ENCODE results near the gene HDGFL2. TPM values are rescaled to one million over a fixed set of nuclear protein-coding genes. Genes with fewer than 3 reads are reported as not detected.

Gene HDGFL2
- total and polyA plus RNA-seq, 4 donors, result 3.4 to 15.7 (median 14.1) TPM

DNA sequence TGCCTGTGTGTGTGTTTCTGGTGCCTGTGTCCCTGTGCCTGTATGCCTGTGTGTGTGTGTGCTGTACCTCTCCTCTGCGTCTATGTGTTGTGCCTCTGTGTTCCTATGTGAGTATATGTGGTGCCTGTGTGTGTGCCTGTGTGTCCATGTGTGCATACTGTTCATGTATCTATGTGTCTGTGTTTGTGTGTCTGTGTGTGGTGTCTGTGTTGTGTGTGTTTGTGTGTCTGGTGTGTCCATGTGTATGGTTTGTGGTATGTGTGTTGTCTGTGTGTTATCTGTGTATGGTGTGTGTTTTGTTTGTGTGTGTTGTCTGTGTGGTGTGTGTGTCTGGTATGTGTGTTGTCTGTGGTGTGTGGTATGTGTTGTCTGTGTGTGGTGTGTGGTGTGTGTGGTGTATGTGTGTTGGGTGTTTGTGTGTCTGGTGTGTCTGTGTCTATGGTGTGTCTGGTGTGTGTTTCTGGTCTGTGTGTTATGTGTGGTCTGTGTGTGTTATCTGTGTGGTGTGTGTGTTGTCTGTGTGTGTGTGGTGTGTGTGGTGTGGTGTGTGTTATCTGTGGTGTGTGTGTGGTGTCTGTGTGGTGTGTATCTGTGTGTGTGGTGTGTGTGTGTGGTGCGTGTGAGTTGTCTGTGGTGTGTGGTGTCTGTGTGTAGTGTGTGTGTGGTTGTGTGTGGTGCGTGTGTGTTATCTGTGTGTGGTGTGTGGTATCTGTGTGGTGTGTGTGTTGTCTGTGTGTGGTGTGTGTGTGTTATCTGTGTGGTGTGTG lies 20.4 kb downstream of the HDGFL2 start:
- TF ChIP-seq YY1 (IDR thresholded peaks at IDR 0.05) (no peak), FOXA2 (IDR thresholded peaks at IDR 0.05) (no peak), HNF4A (conservative IDR thresholded peaks at IDR 0.05) (no peak), GABPA (IDR thresholded peaks at IDR 0.05 in 1 of 2, conservative IDR thresholded peaks at IDR 0.05 in 1 of 2) (no peak), JUND (IDR thresholded peaks at IDR 0.05) (no peak), SP1 (IDR thresholded peaks at IDR 0.05) (no peak), TAF1 (conservative IDR thresholded peaks at IDR 0.05) (no peak), FOXA1 (IDR thresholded peaks at IDR 0.05) (no peak), ZBTB33 (IDR thresholded peaks at IDR 0.05) (no peak), EGR1 (IDR thresholded peaks at IDR 0.05; ENCODE audit: low read depth in 2 of 2) (no peak), RAD21 (IDR thresholded peaks at IDR 0.05) (no peak), HNF4G (IDR thresholded peaks at IDR 0.05) (no peak), NR2F2 (IDR thresholded peaks at IDR 0.05) (no peak), RXRA (IDR thresholded peaks at IDR 0.05) (no peak)
- TF ChIP-seq, protein P1, sequence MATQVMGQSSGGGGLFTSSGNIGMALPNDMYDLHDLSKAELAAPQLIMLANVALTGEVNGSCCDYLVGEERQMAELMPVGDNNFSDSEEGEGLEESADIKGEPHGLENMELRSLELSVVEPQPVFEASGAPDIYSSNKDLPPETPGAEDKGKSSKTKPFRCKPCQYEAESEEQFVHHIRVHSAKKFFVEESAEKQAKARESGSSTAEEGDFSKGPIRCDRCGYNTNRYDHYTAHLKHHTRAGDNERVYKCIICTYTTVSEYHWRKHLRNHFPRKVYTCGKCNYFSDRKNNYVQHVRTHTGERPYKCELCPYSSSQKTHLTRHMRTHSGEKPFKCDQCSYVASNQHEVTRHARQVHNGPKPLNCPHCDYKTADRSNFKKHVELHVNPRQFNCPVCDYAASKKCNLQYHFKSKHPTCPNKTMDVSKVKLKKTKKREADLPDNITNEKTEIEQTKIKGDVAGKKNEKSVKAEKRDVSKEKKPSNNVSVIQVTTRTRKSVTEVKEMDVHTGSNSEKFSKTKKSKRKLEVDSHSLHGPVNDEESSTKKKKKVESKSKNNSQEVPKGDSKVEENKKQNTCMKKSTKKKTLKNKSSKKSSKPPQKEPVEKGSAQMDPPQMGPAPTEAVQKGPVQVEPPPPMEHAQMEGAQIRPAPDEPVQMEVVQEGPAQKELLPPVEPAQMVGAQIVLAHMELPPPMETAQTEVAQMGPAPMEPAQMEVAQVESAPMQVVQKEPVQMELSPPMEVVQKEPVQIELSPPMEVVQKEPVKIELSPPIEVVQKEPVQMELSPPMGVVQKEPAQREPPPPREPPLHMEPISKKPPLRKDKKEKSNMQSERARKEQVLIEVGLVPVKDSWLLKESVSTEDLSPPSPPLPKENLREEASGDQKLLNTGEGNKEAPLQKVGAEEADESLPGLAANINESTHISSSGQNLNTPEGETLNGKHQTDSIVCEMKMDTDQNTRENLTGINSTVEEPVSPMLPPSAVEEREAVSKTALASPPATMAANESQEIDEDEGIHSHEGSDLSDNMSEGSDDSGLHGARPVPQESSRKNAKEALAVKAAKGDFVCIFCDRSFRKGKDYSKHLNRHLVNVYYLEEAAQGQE (IDR thresholded peaks at IDR 0.05), result no peak
- TF ChIP-seq, protein P2, sequence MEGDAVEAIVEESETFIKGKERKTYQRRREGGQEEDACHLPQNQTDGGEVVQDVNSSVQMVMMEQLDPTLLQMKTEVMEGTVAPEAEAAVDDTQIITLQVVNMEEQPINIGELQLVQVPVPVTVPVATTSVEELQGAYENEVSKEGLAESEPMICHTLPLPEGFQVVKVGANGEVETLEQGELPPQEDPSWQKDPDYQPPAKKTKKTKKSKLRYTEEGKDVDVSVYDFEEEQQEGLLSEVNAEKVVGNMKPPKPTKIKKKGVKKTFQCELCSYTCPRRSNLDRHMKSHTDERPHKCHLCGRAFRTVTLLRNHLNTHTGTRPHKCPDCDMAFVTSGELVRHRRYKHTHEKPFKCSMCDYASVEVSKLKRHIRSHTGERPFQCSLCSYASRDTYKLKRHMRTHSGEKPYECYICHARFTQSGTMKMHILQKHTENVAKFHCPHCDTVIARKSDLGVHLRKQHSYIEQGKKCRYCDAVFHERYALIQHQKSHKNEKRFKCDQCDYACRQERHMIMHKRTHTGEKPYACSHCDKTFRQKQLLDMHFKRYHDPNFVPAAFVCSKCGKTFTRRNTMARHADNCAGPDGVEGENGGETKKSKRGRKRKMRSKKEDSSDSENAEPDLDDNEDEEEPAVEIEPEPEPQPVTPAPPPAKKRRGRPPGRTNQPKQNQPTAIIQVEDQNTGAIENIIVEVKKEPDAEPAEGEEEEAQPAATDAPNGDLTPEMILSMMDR (IDR thresholded peaks at IDR 0.05; ENCODE audit: low read depth, low read length, missing input control), result no peak
- TF ChIP-seq, protein P3, sequence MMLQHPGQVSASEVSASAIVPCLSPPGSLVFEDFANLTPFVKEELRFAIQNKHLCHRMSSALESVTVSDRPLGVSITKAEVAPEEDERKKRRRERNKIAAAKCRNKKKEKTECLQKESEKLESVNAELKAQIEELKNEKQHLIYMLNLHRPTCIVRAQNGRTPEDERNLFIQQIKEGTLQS (IDR thresholded peaks at IDR 0.05), result no peak
- TF ChIP-seq, protein P4, sequence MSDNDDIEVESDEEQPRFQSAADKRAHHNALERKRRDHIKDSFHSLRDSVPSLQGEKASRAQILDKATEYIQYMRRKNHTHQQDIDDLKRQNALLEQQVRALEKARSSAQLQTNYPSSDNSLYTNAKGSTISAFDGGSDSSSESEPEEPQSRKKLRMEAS (IDR thresholded peaks at IDR 0.05), result no peak
- H3K27me3 ChIP-seq (ENCODE audit: control insufficient read depth in 4 of 4, insufficient read depth in 4 of 4, low read length in 3 of 4), result no peaks in the 10 kb centered on the region
- no peaks in the 10 kb centered on the region for H3K9me3 ChIP-seq (ENCODE audit: control insufficient read depth in 4 of 4, low read length in 3 of 4)
- H3K36me3 ChIP-seq (ENCODE audit: control insufficient read depth in 4 of 4, insufficient read depth in 3 of 4, low read depth in 1 of 4, low read length in 3 of 4), result peaks cover 3 to 44% (median 9%) of the 10 kb centered on the region in 4 donors
- no peak overlapping the region for H3K9ac ChIP-seq (ENCODE audit: low read depth in 1 of 2, low read length in 2 of 2)
- no peak overlapping the region for H3K27ac ChIP-seq (ENCODE audit: low read depth in 1 of 2, low read length in 2 of 2)
- no peak overlapping the region for H3K4me3 ChIP-seq (ENCODE audit: low read depth in 1 of 3, low read length in 3 of 3)
- 96% methylated on average over 3 of the region's 3 CpGs for WGBS
- DNase-seq (ENCODE audit: low spot score), result no peak
- no peaks in the 10 kb centered on the region for H3K4me1 ChIP-seq (ENCODE audit: control insufficient read depth in 4 of 4, insufficient read depth in 4 of 4, low read length in 3 of 4)

Data from liver (tissue), 9 donors.